HG02571 (cell line): ENCODE measurements around the gene ATXN1.
"Not testable (repeated sequence)": the region's sequence is repeated elsewhere in the genome, so short reads cannot be mapped to it uniquely, and the experiment has no call there.

Source experiments
- ATAC-seq: cut with Tn5 transposase; IDR thresholded peaks from one replicate; pipeline ENCODE4 v1.9.1; 2021; ENCODE audit warnings: mild to moderate bottlenecking, moderate library complexity; ENCODE audit not compliant: unreplicated experiment

Gene ATXN1

DNA sequence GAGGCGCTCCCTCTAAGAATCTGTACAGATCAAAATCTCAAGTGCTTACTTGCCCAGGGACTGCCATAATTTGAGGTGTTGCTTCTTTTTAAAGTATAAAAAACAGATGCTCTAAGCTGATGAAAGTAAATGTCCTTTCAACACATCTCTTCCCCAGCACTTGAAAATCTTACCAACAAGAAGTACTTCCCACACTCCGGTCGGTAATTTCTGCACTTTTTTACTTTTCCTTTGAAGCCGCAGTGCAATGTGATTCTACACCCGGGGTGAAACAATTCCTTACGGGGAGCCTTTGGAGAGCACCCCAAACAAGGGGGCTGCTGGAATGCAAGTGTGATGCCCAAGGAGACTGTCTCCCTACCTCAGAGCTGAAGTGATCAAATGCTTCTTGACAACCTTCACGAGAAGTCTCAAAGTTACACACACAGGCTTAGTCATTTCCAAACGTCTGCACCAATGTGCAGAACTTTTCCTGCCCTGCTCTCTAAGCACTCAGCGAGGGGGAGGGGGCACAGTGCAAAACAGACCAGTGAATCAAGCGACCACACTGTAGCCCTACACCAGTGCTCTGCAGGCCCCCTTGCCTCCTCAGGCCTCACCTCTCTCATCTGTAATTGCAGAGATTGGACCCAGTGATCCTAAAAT, 56.7 kb downstream of the ATXN1 start:
- ATAC-seq = no peak

DNA sequence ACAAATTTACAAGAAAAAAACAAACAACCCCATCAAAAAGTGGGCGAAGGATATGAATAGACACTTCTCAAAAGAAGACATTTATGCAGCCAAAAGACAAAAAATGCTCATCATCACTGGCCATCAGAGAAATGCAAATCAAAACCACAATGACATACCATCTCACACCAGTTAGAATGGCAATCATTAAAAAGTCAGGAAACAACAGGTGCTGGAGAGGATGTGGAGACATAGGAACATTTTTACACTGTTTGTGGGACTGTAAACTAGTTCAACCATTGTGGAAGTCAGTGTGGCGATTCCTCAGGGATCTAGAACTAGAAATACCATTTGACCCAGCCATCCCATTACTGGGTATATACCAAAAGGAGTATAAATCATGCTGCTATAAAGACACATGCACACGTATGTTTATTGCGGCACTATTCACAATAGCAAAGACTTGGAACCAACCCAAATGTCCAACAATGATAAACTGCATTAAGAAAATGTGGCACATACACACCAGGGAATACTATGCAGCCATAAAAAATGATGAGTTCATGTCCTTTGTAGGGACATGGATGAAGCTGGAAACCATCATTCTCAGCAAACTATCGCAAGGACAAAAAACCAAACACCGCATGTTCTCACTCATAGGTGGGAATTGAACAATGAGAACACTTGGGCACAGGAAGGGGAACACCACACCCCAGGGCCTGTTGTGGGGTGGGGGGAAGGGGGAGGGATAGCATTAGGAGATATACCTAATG, 58.5 kb downstream of the ATXN1 start:
- not testable (repeated sequence) for ATAC-seq

DNA sequence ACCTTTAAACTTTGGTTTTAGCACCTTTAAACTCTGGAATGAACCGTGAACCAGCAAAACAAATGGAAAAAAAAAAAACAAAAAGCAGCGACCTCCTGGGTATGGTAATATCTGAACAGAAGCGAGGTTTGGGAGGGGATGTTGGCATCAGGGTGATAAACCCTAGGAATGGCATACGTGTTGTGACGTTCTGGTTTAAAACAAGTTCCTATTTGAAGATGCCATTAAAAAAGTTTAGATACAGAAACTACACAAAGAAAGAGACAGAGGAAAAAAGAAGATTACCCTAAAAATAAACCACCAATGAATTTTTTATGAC, 60.4 kb downstream of the ATXN1 start:
- ATAC-seq = no peak

DNA sequence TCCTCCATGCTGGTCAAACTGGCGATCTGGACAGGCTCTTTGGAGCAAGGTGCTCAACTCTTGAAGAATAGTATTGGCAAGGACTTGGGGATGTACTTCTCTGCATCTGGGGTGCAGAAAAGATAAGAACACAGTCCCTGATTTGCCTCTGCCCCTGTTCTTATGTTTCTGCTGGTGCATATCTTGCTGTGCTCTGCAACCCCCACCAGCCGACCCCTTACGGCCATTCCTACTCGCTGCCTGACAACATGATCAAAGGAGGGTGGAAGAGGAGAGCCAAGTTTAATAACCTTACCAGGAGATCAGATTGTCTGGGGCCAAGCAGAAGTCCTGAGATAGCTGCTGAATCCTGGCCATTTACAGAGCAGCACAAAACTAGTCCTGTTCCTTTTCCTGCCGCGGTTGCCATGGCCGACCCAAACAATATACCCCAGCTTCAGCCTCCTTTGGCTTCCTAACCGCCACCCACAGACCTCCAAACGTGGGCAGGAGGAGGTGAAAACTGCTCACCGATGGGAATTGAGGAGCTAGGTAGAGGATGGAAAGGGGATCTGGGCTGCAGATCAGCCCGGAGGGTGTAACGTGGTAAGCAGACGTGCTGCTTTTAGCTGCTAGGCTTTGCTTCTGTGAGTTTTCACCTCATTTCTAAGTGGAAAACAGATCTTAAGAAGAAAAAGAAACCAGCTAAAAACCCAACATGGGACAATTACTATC, 60.9 kb downstream of the ATXN1 start:
- no peak for ATAC-seq

DNA sequence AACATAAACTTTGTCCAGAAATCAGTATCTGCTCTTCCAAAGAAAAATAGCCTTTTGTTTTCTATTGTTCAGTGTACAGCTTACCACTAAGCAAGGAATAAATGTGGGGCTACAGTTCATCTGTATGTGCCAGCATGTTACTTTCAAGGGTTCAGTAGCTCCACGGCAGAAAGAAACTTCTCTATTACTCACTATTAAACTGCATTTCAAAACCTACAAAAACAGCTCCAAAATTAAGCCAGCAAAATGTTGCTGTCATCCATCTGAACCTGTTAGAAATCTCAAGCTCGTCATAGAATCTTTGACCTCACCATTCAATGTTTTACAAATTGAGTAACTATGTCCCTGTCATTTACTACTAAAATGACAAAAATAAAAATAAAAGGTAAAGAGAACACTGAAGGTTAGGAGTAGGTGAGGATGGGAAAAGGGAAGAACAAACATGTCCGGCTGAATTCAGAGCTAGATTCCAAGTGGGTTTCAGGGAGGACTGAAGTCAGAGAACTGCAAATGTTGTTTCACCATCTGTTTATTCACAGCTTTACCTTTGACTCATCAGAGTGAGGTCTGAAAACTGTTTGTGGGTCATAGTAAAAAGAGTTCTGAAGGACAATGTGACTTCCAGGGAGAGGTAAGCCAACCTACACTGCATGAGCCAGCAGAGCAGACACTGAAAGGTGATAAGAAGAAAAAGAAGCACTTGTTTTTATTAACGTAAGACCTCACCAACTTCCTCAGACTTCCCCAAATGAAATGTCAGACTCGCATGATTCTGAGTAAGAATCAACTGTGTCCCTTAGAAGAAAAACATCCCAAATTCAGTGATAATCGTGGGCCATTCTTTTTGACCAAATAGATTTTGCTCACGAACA, 62.0 kb downstream of the ATXN1 start:
- no peak for ATAC-seq

DNA sequence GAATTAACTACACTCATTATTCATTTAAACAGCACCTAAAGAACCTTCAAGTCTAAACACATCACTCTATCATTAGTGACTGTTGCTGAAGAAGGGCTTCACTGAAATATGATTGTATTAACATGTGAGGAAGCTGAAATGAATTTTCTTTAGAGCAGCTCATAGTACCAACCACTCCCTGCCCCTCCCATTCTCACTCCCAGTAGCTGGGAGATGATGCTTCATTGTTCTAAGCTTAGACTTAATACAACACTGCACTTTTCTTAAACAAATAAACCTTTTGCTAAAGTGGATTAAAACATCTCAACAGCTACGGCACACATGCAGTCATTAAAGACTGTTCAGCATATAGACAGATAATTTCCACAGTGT, 63.1 kb downstream of the ATXN1 start:
- no peak for ATAC-seq

DNA sequence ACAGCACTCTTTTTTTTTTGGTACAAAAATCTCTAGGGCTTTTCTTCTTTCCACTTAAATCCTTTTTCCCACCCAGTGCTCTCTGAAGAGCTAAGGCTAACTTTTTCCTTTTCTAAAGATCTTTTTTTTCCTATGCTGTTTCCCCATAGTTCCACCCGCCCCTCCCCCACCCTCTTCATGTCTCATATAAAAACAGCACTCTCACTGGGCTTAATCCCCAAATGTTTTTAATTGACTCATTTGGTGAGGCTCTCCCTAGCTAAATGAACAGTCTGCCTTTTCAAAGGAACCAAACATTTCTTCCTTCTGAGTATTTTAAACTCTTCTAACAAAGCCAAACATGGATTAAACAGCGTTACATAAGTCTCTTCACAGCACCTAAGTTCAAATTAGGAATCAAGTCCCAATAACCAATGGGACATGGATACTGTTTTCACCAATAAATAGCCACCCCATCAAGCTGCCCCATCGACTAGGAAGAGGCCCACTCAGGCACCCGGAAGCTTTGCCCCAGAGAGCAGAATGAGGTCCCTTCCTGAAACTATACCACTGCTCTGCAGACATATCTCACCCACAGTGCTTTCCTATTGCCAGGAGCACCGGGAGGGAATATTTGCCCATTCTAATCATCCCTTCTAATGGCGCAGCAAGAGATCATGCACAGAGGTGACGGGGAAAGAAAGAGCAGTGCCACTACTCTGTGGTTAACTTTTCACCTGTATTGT, 63.7 kb downstream of the ATXN1 start:
- ATAC-seq = no peak

DNA sequence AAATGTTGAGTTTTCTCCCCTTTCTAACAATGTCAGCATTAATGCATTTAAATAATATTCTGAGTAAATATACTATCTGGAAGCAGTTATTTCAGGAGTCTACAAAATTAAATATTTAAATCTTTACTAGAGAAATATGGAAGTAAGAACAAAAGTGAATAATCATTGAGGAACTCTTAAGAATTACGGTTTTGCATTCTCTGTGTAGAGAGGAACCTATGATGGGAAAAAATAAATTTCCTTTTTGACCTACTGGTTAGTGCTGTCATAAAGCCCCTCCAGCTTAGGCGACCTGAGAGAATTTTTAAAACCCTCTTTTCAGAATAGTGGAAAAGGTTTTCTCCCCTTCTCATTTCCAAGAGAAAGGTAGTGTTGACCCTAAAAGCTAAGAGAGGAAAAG, 64.8 kb downstream of the ATXN1 start:
- no peak for ATAC-seq

DNA sequence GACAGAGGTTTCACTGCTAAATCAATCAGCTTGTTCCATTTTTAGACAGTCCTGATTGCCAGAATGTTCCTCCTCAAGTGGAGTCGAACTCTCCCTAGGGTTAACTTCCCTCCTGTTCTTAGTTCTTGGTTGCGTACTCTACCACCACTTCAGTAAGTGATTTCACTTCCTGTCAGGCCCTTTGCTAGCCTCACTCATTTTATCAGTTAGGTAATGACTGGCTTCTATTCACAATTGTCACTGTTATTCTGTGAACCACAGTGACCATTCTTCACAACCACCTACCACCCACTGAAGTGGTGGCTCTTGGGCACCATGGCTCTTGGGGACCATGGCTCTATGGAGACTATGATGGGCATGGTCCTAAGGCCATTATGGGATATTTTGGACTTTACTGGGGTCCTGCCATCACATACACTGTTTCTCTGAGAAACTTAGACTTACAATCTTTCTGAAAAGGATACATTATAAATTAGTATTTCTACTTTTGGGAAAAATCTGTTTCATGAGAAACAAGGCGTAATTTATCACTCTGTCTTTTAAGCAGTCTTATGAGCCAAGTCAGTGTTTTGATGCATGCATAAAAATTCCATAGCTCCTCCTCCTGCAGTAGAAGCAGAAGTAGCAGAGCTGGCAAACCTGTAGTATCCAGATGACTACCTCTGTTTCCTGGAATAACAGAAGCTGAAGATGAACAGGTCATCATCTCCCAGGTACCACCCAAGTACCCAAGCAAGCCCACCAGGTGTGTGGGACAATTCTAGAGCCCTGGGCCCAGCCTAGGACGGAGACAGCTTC, 66.3 kb downstream of the ATXN1 start:
- ATAC-seq = peak; percentile 43

DNA sequence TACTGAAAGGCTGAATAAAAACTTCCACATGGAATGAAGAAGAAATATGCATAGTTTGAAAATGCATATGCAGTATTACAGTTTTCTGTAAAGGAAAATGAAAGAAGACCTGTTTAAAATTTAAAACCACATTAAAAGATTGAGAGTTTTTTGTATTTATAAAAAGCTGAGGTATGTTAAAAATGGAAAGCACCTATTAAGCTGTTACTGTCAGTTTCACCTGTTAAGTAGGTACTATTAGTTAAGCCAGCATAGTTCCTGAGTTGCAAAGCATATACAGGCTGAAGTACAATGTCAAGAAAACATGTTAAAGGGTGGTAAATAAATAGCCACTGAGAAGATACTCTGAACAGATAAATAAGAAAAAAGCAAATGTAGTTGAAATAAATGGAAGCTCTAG, 69.9 kb downstream of the ATXN1 start:
- ATAC-seq = no peak

DNA sequence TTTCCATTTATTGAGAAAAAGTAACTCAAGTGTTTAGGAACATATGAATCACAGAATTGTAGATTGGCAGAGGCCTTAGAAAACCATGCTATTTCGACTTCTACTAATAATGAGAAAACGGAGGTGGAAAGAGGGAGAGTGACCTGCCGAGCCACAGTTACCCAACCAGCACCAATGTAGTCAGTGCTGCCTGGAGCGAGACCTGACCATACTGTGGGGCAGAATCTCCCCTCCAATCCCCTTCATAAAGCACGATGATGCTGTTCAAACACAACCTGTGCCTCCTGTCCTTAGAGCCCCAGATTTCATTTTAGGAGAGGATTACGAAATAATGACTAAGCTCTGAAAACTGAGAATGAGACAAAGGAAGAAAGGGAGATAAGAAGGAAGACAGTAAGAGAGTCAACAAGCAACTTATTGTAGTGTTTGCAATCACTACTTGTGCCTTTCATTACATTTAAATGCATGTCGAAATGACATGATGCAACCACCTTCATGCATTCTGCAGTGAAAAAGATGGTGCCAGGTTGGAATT, 70.6 kb downstream of the ATXN1 start:
- peak; percentile 73 for ATAC-seq

DNA sequence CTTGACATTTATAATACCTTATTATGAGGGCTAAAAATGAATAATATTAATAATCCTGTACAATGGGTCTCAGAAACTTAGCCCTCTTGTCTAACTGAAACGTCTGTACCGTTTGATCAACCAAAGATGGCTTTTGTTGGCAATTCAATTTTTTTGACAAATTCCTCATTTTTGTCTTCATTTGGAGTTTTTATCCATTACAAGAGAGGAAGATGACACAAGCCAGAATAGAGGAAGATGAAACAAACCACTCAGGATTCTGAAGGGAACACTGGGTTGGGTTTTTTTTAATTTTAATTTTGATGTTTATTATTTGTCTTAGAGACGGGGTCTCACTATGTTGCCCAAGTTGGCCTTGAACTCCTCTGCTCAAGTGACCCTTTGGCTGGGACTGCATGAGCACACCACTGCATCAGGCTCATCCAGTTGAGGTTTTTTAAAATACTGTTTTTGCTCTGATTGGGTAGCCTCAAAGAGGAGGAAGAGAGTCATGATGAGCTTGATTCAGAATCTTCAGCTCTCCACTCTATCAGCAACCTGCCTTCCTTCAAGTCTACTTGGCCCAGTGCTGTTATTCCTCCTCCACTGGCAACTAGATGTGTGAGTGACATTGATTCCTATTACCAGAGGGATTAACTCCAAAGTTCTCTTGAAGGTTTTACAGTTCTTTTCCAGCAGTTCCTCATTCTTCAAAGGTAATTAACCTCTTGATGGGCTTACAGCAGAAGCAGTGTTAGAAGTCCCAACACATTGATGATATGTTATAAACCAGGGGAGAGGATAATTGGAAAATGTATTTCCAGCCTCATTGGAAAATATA, 71.3 kb downstream of the ATXN1 start:
- no peak for ATAC-seq

DNA sequence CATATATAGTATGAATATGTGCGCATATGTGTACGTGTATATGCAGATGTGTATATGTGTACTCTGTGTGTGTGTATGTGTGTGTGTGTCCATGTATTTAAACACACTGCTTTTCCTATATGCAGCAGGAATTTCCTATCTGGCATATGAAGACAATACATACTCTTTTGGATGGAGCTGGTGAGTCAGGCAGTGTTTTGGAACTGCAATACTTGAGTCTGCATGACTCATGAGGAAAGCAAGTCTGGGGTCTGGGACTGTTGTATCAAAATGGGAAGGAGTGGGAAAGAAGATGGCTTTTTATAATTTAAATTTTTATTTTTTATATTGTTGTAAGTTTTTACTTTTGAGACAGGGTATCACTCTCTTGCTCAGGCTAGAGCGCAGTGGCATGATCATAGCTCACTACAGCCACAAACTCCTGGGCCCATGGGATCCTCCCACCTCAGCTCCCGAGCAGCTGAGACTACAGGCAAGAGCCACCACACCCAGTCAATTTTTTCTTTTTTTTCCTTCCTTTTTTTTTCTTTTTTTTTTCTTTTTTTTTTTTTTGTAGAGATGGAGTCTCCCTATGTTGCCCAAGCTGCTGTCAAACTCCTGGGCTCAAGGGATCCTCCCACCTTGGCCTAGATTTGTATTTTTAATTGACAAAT, 72.2 kb downstream of the ATXN1 start:
- no peak for ATAC-seq

DNA sequence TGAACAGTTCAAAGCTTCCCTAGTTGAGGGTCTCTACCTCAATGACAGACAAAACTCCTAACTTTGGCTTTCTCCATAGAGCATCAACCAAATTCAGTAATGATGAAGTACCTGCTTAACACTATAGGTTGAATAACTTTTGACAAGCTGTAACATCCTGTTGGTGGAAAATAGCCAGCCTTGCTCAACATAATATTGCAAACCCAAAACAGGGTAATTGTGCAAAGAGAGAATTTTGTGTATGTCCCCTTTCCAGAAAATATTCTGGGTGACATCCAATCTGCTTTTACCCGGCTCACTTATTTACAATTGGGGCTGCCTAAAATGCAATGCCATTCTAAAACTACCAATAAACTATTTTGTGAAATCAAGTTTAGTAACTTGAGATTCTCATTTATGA, 72.8 kb downstream of the ATXN1 start:
- ATAC-seq = no peak

DNA sequence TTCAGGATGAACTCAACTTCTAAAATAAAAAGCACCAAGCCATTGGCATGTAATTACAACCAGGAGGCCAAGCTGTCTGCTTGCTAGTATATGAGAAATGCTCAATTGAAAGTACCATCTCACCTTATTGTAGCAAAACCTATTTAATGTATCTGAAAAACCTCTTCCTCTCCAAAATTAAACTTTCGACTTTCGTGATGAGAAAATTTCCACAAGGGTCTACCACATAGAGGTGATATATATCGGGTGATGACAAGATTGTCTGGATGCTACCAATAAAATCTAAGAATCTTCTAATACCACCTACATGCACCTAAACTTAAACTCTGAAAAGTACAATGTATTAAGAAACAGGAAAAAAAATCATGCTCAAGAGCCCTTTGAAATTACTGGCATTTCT, 74.2 kb downstream of the ATXN1 start:
- no peak for ATAC-seq

DNA sequence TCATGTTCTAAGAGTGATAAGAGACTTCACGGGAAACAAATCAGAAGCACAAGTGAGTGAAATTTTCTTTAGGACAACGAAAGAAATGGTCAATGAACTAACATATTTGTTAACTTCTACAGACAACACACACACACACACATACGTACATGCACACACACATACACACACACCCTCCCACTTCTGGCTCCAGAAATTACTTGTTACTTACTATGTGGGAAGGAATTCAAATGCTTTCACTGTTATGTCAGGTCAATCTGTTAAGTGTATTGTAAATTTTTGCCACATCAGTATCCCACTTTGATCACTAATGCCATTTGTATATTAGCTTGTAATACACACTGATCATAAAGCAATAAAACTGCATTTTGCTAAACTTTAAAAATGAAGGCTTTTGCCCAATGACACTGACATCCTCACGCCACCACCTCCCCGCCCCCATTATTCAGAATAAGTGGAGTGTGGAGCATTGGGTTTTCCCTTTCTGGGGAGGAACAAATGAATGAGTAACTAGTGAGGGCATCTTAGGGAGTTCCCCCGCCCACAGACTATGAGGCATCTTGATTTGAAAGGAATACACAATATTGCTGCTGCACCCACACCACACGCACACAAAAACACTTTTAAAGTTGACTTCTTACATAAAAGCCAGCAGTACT, 76.2 kb downstream of the ATXN1 start:
- ATAC-seq = no peak

DNA sequence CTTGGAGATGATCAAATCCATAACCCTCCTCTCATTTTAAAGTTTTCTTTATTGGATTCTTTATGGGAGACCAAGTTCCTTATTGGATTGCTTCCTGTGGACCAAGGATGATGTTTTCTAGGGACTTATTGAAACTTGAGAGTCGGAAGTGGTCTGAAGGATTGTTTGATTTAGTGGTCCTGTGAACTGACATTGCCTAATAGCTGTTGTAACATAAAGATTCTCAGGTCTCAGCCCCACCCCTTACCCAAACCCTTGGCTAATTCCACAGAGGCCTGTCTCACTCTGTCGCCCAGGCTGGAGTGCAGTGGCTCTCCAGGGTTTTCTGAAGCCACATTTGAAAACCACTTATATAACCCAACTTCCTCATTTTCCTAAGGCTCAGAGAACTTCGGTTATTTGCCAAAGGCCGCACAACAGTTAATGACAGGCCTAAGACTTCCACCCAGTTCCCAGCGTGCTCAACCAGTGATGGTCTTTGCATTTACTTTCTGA, 77.0 kb downstream of the ATXN1 start:
- no peak for ATAC-seq
